Germinal center (tissue), 1 donor: ENCODE data around the gene SMG1.
A peak's percentile ranks its signal among the peaks of the same experiment; 100 is the strongest.
"Not testable (repeated sequence)": the region's sequence is repeated elsewhere in the genome, so short reads cannot be mapped to it uniquely, and the experiment has no call there.

Source experiments
- DNase-seq: peaks from one replicate; pipeline ENCODE4 v3.0.0; 2012; ENCODE audit warnings: mixed read lengths, low spot score

Gene SMG1

GRCh38 chr16:18799500-18799899 is 126.7 kb downstream of the SMG1 start:
- no peak for DNase-seq

- DNase-seq, result no peak
Measured at GRCh38 chr16:18797746-18798145, 128.5 kb downstream of the SMG1 start.

GRCh38 chr16:18796377-18796776 is 129.8 kb downstream of the SMG1 start:
- no peak for DNase-seq

GRCh38 chr16:18792836-18793433 is 133.3 kb downstream of the SMG1 start:
- DNase-seq, result no peak

- peak; percentile 96 for DNase-seq
Measured at GRCh38 chr16:18789850-18790706, 136.1 kb downstream of the SMG1 start, which contains the start of gene RPS15A. Gene RPS15A (minus strand): TSS chr16:18790334. CDS start chr16:18789113, 1,221 bp downstream.

GRCh38 chr16:18789515-18789849 is 136.7 kb downstream of the SMG1 start:
- no peak for DNase-seq

- peak; percentile 12 for DNase-seq
Measured at GRCh38 chr16:18788828-18789514, 137.2 kb downstream of the SMG1 start.

GRCh38 chr16:18784917-18785623 is 141.1 kb downstream of the SMG1 start:
- no peak for DNase-seq

- no peak for DNase-seq
Measured at GRCh38 chr16:18783430-18784341, 142.5 kb downstream of the SMG1 start.

GRCh38 chr16:18782697-18783429 is 143.3 kb downstream of the SMG1 start:
- DNase-seq, result no peak

GRCh38 chr16:18781232-18781631 is 145.0 kb downstream of the SMG1 start:
- DNase-seq, result not testable (repeated sequence)

GRCh38 chr16:18780460-18781026 is 145.7 kb downstream of the SMG1 start:
- DNase-seq, result not testable (repeated sequence)

GRCh38 chr16:18777664-18778063 is 148.5 kb downstream of the SMG1 start:
- not testable (repeated sequence) for DNase-seq

- DNase-seq, result not testable (repeated sequence)
Measured at GRCh38 chr16:18776334-18776733, 149.9 kb downstream of the SMG1 start.

GRCh38 chr16:18774651-18775050 is 151.6 kb downstream of the SMG1 start:
- DNase-seq, result not testable (repeated sequence)

- not testable (repeated sequence) for DNase-seq
Measured at GRCh38 chr16:18772171-18772570, 154.0 kb downstream of the SMG1 start.

GRCh38 chr16:18770336-18770962 is 155.8 kb downstream of the SMG1 start:
- DNase-seq, result not testable (repeated sequence)

- DNase-seq, result not testable (repeated sequence)
Measured at GRCh38 chr16:18767217-18767616, 159.0 kb downstream of the SMG1 start.

GRCh38 chr16:18762713-18763112 is 163.5 kb downstream of the SMG1 start:
- not testable (repeated sequence) for DNase-seq
